ENCODE data around the gene TM7SF2. TPM values are rescaled to one million over a fixed set of nuclear protein-coding genes. Genes with fewer than 3 reads are reported as not detected.
A peak's percentile ranks its signal among the peaks of the same experiment; 100 is the strongest.

Gene TM7SF2
- total and polyA plus RNA-seq, 2 of the 13 experiments (the other 11 are each of a cell fraction or from before 2014, with no cell fraction given) = 56.0 to 66.9 TPM

GRCh38 chr11:65095974-65096806, 15.5 kb upstream of the TM7SF2 start, which contains the start of gene VPS51 (continued):
- TF ChIP-seq RXRB (CRISPR knock-in tag; IDR thresholded peaks at IDR 0.05; ENCODE audit: borderline replicate concordance) = peak; percentile 75
- no peak for TF ChIP-seq ZNF841 (CRISPR knock-in tag; IDR thresholded peaks at IDR 0.05; ENCODE audit: borderline replicate concordance)
- no peak for TF ChIP-seq MATR3 (CRISPR knock-in tag; IDR thresholded peaks at IDR 0.05)
- TF ChIP-seq FOSL2 (CRISPR knock-in tag; IDR thresholded peaks at IDR 0.05) = peak; percentile 69
- TF ChIP-seq ZNF768 (CRISPR knock-in tag; IDR thresholded peaks at IDR 0.05) = peak; percentile 19; the same call in 1 of the 2 replicates
- peak; percentile 38; the same call in 1 of the 2 replicates for TF ChIP-seq NFYC (CRISPR knock-in tag; IDR thresholded peaks at IDR 0.05)
- peak; percentile 33 for TF ChIP-seq HNRNPLL (IDR thresholded peaks at IDR 0.05; ENCODE audit: low read depth, low read length, poor library complexity, severe bottlenecking)
- TF ChIP-seq ZBTB43 (CRISPR knock-in tag; conservative IDR thresholded peaks at IDR 0.05) = no peak; the same call in 1 of the 2 replicates
- peak; percentile 81 for TF ChIP-seq TBL1XR1 (IDR thresholded peaks at IDR 0.05; ENCODE audit: borderline replicate concordance, low read length, partially characterized antibody)
- no peak; the same call in 1 of the 2 replicates for TF ChIP-seq ZNF75D (CRISPR knock-in tag; IDR thresholded peaks at IDR 0.05; ENCODE audit: borderline replicate concordance)
- TF ChIP-seq ARHGAP35 (CRISPR knock-in tag; IDR thresholded peaks at IDR 0.05; ENCODE audit: borderline replicate concordance) = no peak
- no peak for TF ChIP-seq ZNF7 (CRISPR knock-in tag; IDR thresholded peaks at IDR 0.05)
- peak; percentile 77 for TF ChIP-seq SP4 (CRISPR knock-in tag; IDR thresholded peaks at IDR 0.05)
- TF ChIP-seq CREB3 (CRISPR knock-in tag; IDR thresholded peaks at IDR 0.05) = no peak
- TF ChIP-seq ZNF264 (CRISPR knock-in tag; IDR thresholded peaks at IDR 0.05) = no peak
- TF ChIP-seq ZNF747 (CRISPR knock-in tag; IDR thresholded peaks at IDR 0.05; ENCODE audit: borderline replicate concordance) = peak; percentile 95
- TF ChIP-seq HNRNPH1 (optimal IDR thresholded peaks at IDR 0.05; ENCODE audit: low read depth, low read length) = no peak
- TF ChIP-seq TARDBP (CRISPR knock-in tag; IDR thresholded peaks at IDR 0.05) = peak; percentile 94
- no peak for TF ChIP-seq ZNF30 (CRISPR knock-in tag; IDR thresholded peaks at IDR 0.05)
- TF ChIP-seq TMF1 (CRISPR knock-in tag; IDR thresholded peaks at IDR 0.05; ENCODE audit: low read depth) = no peak
- peak; percentile 35; the same call in 1 of the 2 replicates for TF ChIP-seq DR1 (CRISPR knock-in tag; IDR thresholded peaks at IDR 0.05)
- peak; percentile 55; the same call in 1 of the 2 replicates for TF ChIP-seq CHD2 (IDR thresholded peaks at IDR 0.05; ENCODE audit: low read depth, low read length)
- TF ChIP-seq ONECUT2 (CRISPR knock-in tag; IDR thresholded peaks at IDR 0.05) = no peak
- peak; percentile 90 for TF ChIP-seq NCOR1 (IDR thresholded peaks at IDR 0.05; ENCODE audit: borderline replicate concordance, low read length)
- TF ChIP-seq ZNF567 (CRISPR knock-in tag; IDR thresholded peaks at IDR 0.05; ENCODE audit: borderline replicate concordance) = no peak; the same call in 1 of the 2 replicates
- TF ChIP-seq ZBTB21 (CRISPR knock-in tag; IDR thresholded peaks at IDR 0.05) = no peak
- peak; percentile 67; the same call in 1 of the 2 replicates for TF ChIP-seq ZNF224 (CRISPR knock-in tag; IDR thresholded peaks at IDR 0.05)
- TF ChIP-seq ZNF766 (CRISPR knock-in tag; IDR thresholded peaks at IDR 0.05; ENCODE audit: borderline replicate concordance) = no peak
- TF ChIP-seq ZNF230 (CRISPR knock-in tag; IDR thresholded peaks at IDR 0.05) = no peak
- TF ChIP-seq NPAS2 (CRISPR knock-in tag; IDR thresholded peaks at IDR 0.05; ENCODE audit: borderline replicate concordance) = no peak
- no peak for TF ChIP-seq ZNF652 (CRISPR knock-in tag; IDR thresholded peaks at IDR 0.05; ENCODE audit: borderline replicate concordance, low read depth)

Data from HepG2 (cell line).